T-helper 22 cell (primary cell): ENCODE results near the gene CCL22.
"Not testable (repeated sequence)": the region's sequence is repeated elsewhere in the genome, so short reads cannot be mapped to it uniquely, and the experiment has no call there.

Experiments
- DNase-seq: peaks from one replicate; pipeline ENCODE4 v3.0.0-alpha.2; 2020; ENCODE audit warnings: low read depth

The CCL22 gene

GRCh38 chr16:57347858-57348257 lies 10.7 kb upstream of the CCL22 start:
- no peak for DNase-seq

- no peak for DNase-seq
Observed at GRCh38 chr16:57348327-57348726, 10.3 kb upstream of the CCL22 start.

GRCh38 chr16:57349212-57350031 lies 9.2 kb upstream of the CCL22 start:
- no peak for DNase-seq

- DNase-seq, result no peak
Observed at GRCh38 chr16:57352636-57353047, 5.9 kb upstream of the CCL22 start.

GRCh38 chr16:57354311-57354710 lies 4.3 kb upstream of the CCL22 start:
- no peak for DNase-seq

GRCh38 chr16:57355898-57356414 lies 2.6 kb upstream of the CCL22 start:
- DNase-seq, result no peak

- no peak for DNase-seq
Observed at GRCh38 chr16:57356547-57356946, 2.0 kb upstream of the CCL22 start.

- no peak for DNase-seq
Observed at GRCh38 chr16:57357330-57358085, 1.1 kb upstream of the CCL22 start.

GRCh38 chr16:57358086-57358420 lies 530 bp upstream of the CCL22 start:
- DNase-seq, result no peak

GRCh38 chr16:57360321-57360935 lies 1.8 kb downstream of the CCL22 start:
- no peak for DNase-seq

GRCh38 chr16:57361404-57361803 lies 2.8 kb downstream of the CCL22 start:
- no peak for DNase-seq

- DNase-seq, result no peak
Observed at GRCh38 chr16:57364143-57364542, 5.6 kb downstream of the CCL22 start.

- no peak for DNase-seq
Observed at GRCh38 chr16:57366544-57367040, 8.0 kb downstream of the CCL22 start.

- DNase-seq, result no peak
Observed at GRCh38 chr16:57367116-57367752, 8.7 kb downstream of the CCL22 start.

- DNase-seq, result no peak
Observed at GRCh38 chr16:57371494-57372371, 13.2 kb downstream of the CCL22 start.

GRCh38 chr16:57372372-57373116 lies 14.0 kb downstream of the CCL22 start, which contains the start of gene CX3CL1:
TSS of gene CX3CL1 (plus strand) at chr16:57372490. CDS start at chr16:57372569, 79 bp downstream.
- no peak for DNase-seq

- no peak for DNase-seq
Observed at GRCh38 chr16:57373117-57373947, 14.7 kb downstream of the CCL22 start.

- no peak for DNase-seq
Observed at GRCh38 chr16:57374067-57374534, 15.5 kb downstream of the CCL22 start.

GRCh38 chr16:57374925-57375465 lies 16.4 kb downstream of the CCL22 start:
- not testable (repeated sequence) for DNase-seq
